A673 (cell line): ENCODE data around the gene CFAP99.

Source experiments
- EZH2 ChIP-seq: fragments of 200-600 bp; sonication (generic); IDR thresholded peaks from 2 replicates; pipeline ENCODE4 v1.6.1; 2017; ENCODE audit warnings: borderline replicate concordance, low read depth, mild to moderate bottlenecking, mixed read lengths, antibody characterized with exemption, low read length; ENCODE audit not compliant: poor library complexity, severe bottlenecking
- TF ChIP-seq, protein P1 (sequence below): fragments of 300-800, 200-600 bp; sonication (generic); conservative IDR thresholded peaks from 2 replicates; pipeline ENCODE4 v1.5.1; 2017; ENCODE audit warnings: low read depth, mild to moderate bottlenecking, antibody characterized with exemption, low read length, moderate library complexity, mixed read lengths

DNA sequence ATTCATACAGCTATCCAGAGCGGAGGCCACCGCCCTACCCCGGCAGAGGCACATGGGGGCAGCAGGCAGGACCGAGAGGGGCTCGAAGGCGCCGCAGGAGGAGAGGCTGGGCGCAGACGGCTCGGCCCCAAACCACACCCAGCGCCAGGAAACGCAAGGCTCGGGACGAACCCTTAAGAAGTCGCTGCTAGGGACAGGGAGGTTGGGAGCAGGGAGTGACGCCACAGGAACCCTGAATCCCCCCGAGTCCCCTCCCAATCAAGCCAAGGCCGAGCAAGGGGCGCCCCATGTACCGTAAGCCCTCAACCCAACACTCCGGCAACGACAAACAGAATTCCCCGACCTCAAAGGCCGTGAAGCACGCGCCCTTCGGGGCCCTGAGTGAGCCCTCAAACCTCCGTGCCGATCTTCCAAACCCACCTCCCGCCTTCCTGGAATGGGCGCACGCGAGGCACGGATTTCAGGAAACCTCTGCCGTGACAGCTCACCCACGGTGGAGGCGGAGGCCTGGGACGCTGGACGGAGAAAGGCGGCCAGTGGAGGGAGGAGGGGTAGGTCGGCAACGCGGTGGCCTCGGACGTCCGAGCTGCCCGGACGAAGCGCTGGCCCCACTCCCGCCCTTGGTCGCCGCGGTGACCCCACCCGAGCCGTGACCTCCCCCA, 2.1 kb upstream of the CFAP99 start:
- TF ChIP-seq, protein P1, sequence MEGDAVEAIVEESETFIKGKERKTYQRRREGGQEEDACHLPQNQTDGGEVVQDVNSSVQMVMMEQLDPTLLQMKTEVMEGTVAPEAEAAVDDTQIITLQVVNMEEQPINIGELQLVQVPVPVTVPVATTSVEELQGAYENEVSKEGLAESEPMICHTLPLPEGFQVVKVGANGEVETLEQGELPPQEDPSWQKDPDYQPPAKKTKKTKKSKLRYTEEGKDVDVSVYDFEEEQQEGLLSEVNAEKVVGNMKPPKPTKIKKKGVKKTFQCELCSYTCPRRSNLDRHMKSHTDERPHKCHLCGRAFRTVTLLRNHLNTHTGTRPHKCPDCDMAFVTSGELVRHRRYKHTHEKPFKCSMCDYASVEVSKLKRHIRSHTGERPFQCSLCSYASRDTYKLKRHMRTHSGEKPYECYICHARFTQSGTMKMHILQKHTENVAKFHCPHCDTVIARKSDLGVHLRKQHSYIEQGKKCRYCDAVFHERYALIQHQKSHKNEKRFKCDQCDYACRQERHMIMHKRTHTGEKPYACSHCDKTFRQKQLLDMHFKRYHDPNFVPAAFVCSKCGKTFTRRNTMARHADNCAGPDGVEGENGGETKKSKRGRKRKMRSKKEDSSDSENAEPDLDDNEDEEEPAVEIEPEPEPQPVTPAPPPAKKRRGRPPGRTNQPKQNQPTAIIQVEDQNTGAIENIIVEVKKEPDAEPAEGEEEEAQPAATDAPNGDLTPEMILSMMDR = no peak
- no peak for TF ChIP-seq EZH2
